ENCODE measurements around the gene ZNF615.

The ZNF615 gene

GRCh38 chr19:51978882-51979281 lies 29.1 kb downstream of the ZNF615 start:
- H3K4me3 ChIP-seq (ENCODE audit: low read depth, low read length), result no peak overlapping the region
- no peak overlapping the region for H3K27ac ChIP-seq (ENCODE audit: extremely low read depth, low read depth, low read length)
- ChIA-PET CTCF (no interaction called here), POLR2A (interaction anchor here (0.6 kb wide), 1 partner anchor 835 kb away, joined by 5 read pairs; no protein-coding TSS in a partner anchor)
- no peaks in the 10 kb centered on the region for H3K4me1 ChIP-seq (ENCODE audit: control insufficient read depth, insufficient read depth, low read length)
- H3K9me3 ChIP-seq (ENCODE audit: control insufficient read depth, insufficient read depth, low read depth, low read length), result peaks cover 5% of the 10 kb centered on the region; the same call in 1 of the 2 replicates
- TF ChIP-seq ZBTB1 (tag by site-specific recombination; IDR thresholded peaks at IDR 0.05) (no peak), FEZF1 (tag by site-specific recombination; IDR thresholded peaks at IDR 0.05) (no peak), ZNF521 (tag by site-specific recombination; IDR thresholded peaks at IDR 0.05) (no peak), ZNF184 (tag by site-specific recombination; IDR thresholded peaks at IDR 0.05) (no peak), ZNF366 (tag by site-specific recombination; conservative IDR thresholded peaks at IDR 0.05) (no peak), TCF7L2 (IDR thresholded peaks at IDR 0.05; ENCODE audit: borderline replicate concordance, low read depth, low read length) (no peak), ZNF211 (tag by site-specific recombination; IDR thresholded peaks at IDR 0.05; ENCODE audit: low read depth) (no peak), ZFHX2 (tag by site-specific recombination; conservative IDR thresholded peaks at IDR 0.05) (no peak), ZBTB17 (tag by site-specific recombination; IDR thresholded peaks at IDR 0.05) (no peak), ZNF596 (tag by site-specific recombination; IDR thresholded peaks at IDR 0.05) (no peak), ZNF600 (tag by site-specific recombination; IDR thresholded peaks at IDR 0.05) (no peak), ZNF549 (tag by site-specific recombination; IDR thresholded peaks at IDR 0.05) (no peak), ZNF426 (tag by site-specific recombination; IDR thresholded peaks at IDR 0.05) (no peak), ZNF223 (tag by site-specific recombination; IDR thresholded peaks at IDR 0.05) (no peak), ZNF768 (tag by site-specific recombination; IDR thresholded peaks at IDR 0.05) (no peak), ZBTB20 (tag by site-specific recombination; IDR thresholded peaks at IDR 0.05) (no peak)
- peaks cover 13 to 25% of the 10 kb centered on the region in 2 experiments for H3K36me3 ChIP-seq (ENCODE audit: control insufficient read depth in 2 of 2, insufficient read depth in 1 of 2, low read length in 2 of 2)

- ChIA-PET POLR2A (no interaction called here), CTCF (no interaction called here)
- no peak overlapping the region for H3K27ac ChIP-seq (ENCODE audit: extremely low read depth, low read depth, low read length)
- no peak for TF ChIP-seq SP3 (tag by site-specific recombination; IDR thresholded peaks at IDR 0.05)
- TF ChIP-seq ZBTB44 (tag by site-specific recombination; IDR thresholded peaks at IDR 0.05), result no peak
- TF ChIP-seq ZNF140 (tag by site-specific recombination; IDR thresholded peaks at IDR 0.05), result no peak
- TF ChIP-seq ZFP41 (tag by site-specific recombination; IDR thresholded peaks at IDR 0.05; ENCODE audit: borderline replicate concordance), result no peak
- TF ChIP-seq KLF17 (tag by site-specific recombination; IDR thresholded peaks at IDR 0.05), result no peak
- no peak for TF ChIP-seq ZFP3 (tag by site-specific recombination; IDR thresholded peaks at IDR 0.05; ENCODE audit: low read depth)
- TF ChIP-seq PRDM6 (tag by site-specific recombination; IDR thresholded peaks at IDR 0.05), result no peak
- TF ChIP-seq ZNF114 (tag by site-specific recombination; IDR thresholded peaks at IDR 0.05), result no peak
- TF ChIP-seq ZNF155 (tag by site-specific recombination; IDR thresholded peaks at IDR 0.05), result no peak
- TF ChIP-seq, protein P1, sequence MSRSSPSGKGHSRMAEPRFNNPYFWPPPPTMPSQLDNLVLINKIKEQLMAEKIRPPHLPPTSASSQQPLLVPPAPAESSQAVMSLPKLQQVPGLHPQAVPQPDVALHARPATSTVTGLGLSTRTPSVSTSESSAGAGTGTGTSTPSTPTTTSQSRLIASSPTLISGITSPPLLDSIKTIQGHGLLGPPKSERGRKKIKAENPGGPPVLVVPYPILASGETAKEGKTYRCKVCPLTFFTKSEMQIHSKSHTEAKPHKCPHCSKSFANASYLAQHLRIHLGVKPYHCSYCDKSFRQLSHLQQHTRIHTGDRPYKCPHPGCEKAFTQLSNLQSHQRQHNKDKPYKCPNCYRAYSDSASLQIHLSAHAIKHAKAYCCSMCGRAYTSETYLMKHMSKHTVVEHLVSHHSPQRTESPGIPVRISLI (tag by site-specific recombination; IDR thresholded peaks at IDR 0.05), result no peak
- no peak for TF ChIP-seq ZNF610 (tag by site-specific recombination; IDR thresholded peaks at IDR 0.05; ENCODE audit: borderline replicate concordance)
- TF ChIP-seq ZBTB8A (tag by site-specific recombination; IDR thresholded peaks at IDR 0.05), result no peak
- no peak for TF ChIP-seq ZNF16 (tag by site-specific recombination; IDR thresholded peaks at IDR 0.05; ENCODE audit: low read depth)
- no peak for TF ChIP-seq ZNF2 (tag by site-specific recombination; IDR thresholded peaks at IDR 0.05)
- TF ChIP-seq ZNF248 (tag by site-specific recombination; IDR thresholded peaks at IDR 0.05), result no peak
- no peaks in the 10 kb centered on the region for H3K4me1 ChIP-seq (ENCODE audit: control insufficient read depth, insufficient read depth, low read length)
- H3K4me3 ChIP-seq (ENCODE audit: low read depth, low read length), result no peak overlapping the region
- peaks cover 25 to 38% of the 10 kb centered on the region in 2 experiments for H3K36me3 ChIP-seq (ENCODE audit: control insufficient read depth in 2 of 2, insufficient read depth in 1 of 2, low read length in 2 of 2)
- H3K9me3 ChIP-seq (ENCODE audit: control insufficient read depth, insufficient read depth, low read depth, low read length), result peaks cover 8% of the 10 kb centered on the region
These were observed 30.7 kb downstream of the ZNF615 start for GRCh38 chr19:51977346-51977745.

Measured in HEK293 (cell line).